T-helper 1 cell treated with Interleukin-12 subunit alpha and Interleukin-12 subunit beta and Interleukin-4 antibody, amounts not matched to agents 30 μg/mL and 1 μg/mL, for 36 hours (primary cell): Measurements from ENCODE around the gene CHAD.
"Not testable (repeated sequence)": the region's sequence is repeated elsewhere in the genome, so short reads cannot be mapped to it uniquely, and the experiment has no call there.

Experiments
- H3K27ac Mint-ChIP-seq: one replicate; pipeline ENCODE4 v1.8.0; 2021; ENCODE audit warnings: mild to moderate bottlenecking, mixed read lengths
- H3K27me3 Mint-ChIP-seq: one replicate; pipeline ENCODE4 v1.8.0; 2021; ENCODE audit warnings: low read depth, mixed read lengths
- H3K36me3 Mint-ChIP-seq: one replicate; pipeline ENCODE4 v1.8.0; 2021; ENCODE audit warnings: low read depth, mixed read lengths
- H3K4me1 Mint-ChIP-seq: one replicate; pipeline ENCODE4 v1.8.0; 2021; ENCODE audit warnings: low read depth, mixed read lengths
- H3K4me3 Mint-ChIP-seq: one replicate; pipeline ENCODE4 v1.8.0; 2021; ENCODE audit warnings: mild to moderate bottlenecking, moderate library complexity, mixed read lengths
- H3K9me3 Mint-ChIP-seq: one replicate; pipeline ENCODE4 v1.8.0; 2021; ENCODE audit warnings: mixed read lengths

CHAD gene

GRCh38 chr17:50424996-50425681 is 43.5 kb downstream of the CHAD start:
- Mint-ChIP-seq H3K4me3 (peak overlapping the region; percentile 76), H3K36me3 (no peaks in the 10 kb centered on the region), H3K27me3 (no peaks in the 10 kb centered on the region), H3K9me3 (no peaks in the 10 kb centered on the region), H3K27ac (peak overlapping the region; percentile 36), H3K4me1 (peaks cover 27% of the 10 kb centered on the region)

GRCh38 chr17:50424246-50424995 is 44.3 kb downstream of the CHAD start:
- Mint-ChIP-seq H3K4me1 (peaks cover 27% of the 10 kb centered on the region), H3K27ac (no peak overlapping the region), H3K4me3 (no peak overlapping the region), H3K36me3 (no peaks in the 10 kb centered on the region), H3K9me3 (no peaks in the 10 kb centered on the region), H3K27me3 (no peaks in the 10 kb centered on the region)

GRCh38 chr17:50423553-50424159 is 45.0 kb downstream of the CHAD start:
- Mint-ChIP-seq H3K27me3 (peaks cover 4% of the 10 kb centered on the region), H3K9me3 (no peaks in the 10 kb centered on the region), H3K36me3 (peaks cover 4% of the 10 kb centered on the region), H3K4me1 (peaks cover 28% of the 10 kb centered on the region), H3K27ac (no peak overlapping the region), H3K4me3 (no peak overlapping the region)

- peaks cover 4% of the 10 kb centered on the region for H3K36me3 Mint-ChIP-seq
- peaks cover 25% of the 10 kb centered on the region for H3K4me1 Mint-ChIP-seq
- H3K4me3 Mint-ChIP-seq = no peak overlapping the region
- H3K27ac Mint-ChIP-seq = no peak overlapping the region
- H3K9me3 Mint-ChIP-seq = no peaks in the 10 kb centered on the region
- peaks cover 10% of the 10 kb centered on the region for H3K27me3 Mint-ChIP-seq
Observed at GRCh38 chr17:50422738-50423137, 45.9 kb downstream of the CHAD start.

- Mint-ChIP-seq H3K4me3 (peak overlapping the region; percentile 78), H3K36me3 (peaks cover 4% of the 10 kb centered on the region), H3K9me3 (no peaks in the 10 kb centered on the region), H3K27ac (peak overlapping the region; percentile 83), H3K27me3 (peaks cover 17% of the 10 kb centered on the region), H3K4me1 (peaks cover 15% of the 10 kb centered on the region)
Observed at GRCh38 chr17:50421308-50422051, 47.2 kb downstream of the CHAD start.

- Mint-ChIP-seq H3K27me3 (peaks cover 18% of the 10 kb centered on the region), H3K4me1 (peaks cover 12% of the 10 kb centered on the region), H3K27ac (no peak overlapping the region), H3K9me3 (no peaks in the 10 kb centered on the region), H3K36me3 (peaks cover 4% of the 10 kb centered on the region), H3K4me3 (peak overlapping the region; percentile 78)
Observed at GRCh38 chr17:50420419-50421112, 48.1 kb downstream of the CHAD start.

GRCh38 chr17:50419577-50419976 is 49.1 kb downstream of the CHAD start:
- H3K4me3 Mint-ChIP-seq, H3K36me3 Mint-ChIP-seq, H3K9me3 Mint-ChIP-seq, H3K27ac Mint-ChIP-seq: not testable (repeated sequence)
- H3K4me1 Mint-ChIP-seq = peaks cover 12% of the 10 kb centered on the region
- H3K27me3 Mint-ChIP-seq = peaks cover 18% of the 10 kb centered on the region

GRCh38 chr17:50414808-50415207 is 53.9 kb downstream of the CHAD start:
- H3K27ac Mint-ChIP-seq = no peak overlapping the region
- H3K27me3 Mint-ChIP-seq = peaks cover 28% of the 10 kb centered on the region
- H3K9me3 Mint-ChIP-seq = no peaks in the 10 kb centered on the region
- no peak overlapping the region for H3K4me3 Mint-ChIP-seq
- H3K4me1 Mint-ChIP-seq = peaks cover 1% of the 10 kb centered on the region
- H3K36me3 Mint-ChIP-seq = peaks cover 4% of the 10 kb centered on the region
